T-cell (primary cell): ENCODE data around the gene CD68. TPM values are rescaled to one million over a fixed set of nuclear protein-coding genes. Genes with fewer than 3 reads are reported as not detected.

Experiments
- ATAC-seq, 4 experiments: fragments of 200-7000 bp in 3 of 4; fragments of 150-1000 bp in 1 of 4; cut with Tn5 transposase; replicated peaks in 1 of 4; 1 replicate in 3 of 4; 2 replicates in 1 of 4; pipeline ENCODE4 v1.10.0; 2021; ENCODE audit warnings: moderate library complexity in 3 of 4, mild to moderate bottlenecking in 2 of 4, moderate number of reproducible peaks in 1 of 4
- CTCF ChIA-PET, 2 donors: fragments of 300-600 bp; sonication (Branson Sonifier 250); formaldehyde crosslinking; loops; one replicate each; lab custom pipeline; 2022; ENCODE audit warnings: antibody characterized with exemption in 2 of 2; lab: Charles Lee
- POLR2A ChIA-PET, 2 donors: fragments of 300-600 bp; sonication (Branson Sonifier 250); formaldehyde crosslinking; loops; one replicate each; lab custom pipeline; 2022; ENCODE audit warnings: antibody characterized with exemption in 2 of 2; lab: Charles Lee
- DNase-seq, 35 experiments: peaks; one replicate each; pipeline versions ENCODE4 v3.0.0 to v3.0.0-alpha.2; 2013 to 2023
- H3K27ac ChIP-seq: one replicate; pipeline ENCODE4 v1.5.1; 2013; ENCODE audit warnings: low read length
- H3K27me3 ChIP-seq, 2 experiments: replicated peaks in 1 of 2; 1 replicate in 1 of 2; 2 replicates in 1 of 2; pipeline versions ENCODE4 v1.6.1 to v1.7.0; 2013; ENCODE audit warnings: low read length in 1 of 2, mixed read lengths in 1 of 2; ENCODE audit not compliant: control insufficient read depth in 2 of 2, insufficient read depth in 2 of 2; ENCODE audit errors: extremely low read depth in 1 of 2
- H3K36me3 ChIP-seq, 2 donors: 1 replicate in 1 of 2; 2 replicates in 1 of 2; pipeline versions ENCODE4 v1.6.1 to v1.7.0; 2013; ENCODE audit warnings: low read length in 1 of 2; ENCODE audit not compliant: control insufficient read depth in 2 of 2, insufficient read depth in 1 of 2; ENCODE audit errors: extremely low read depth in 1 of 2
- H3K4me1 ChIP-seq, 2 experiments: 1 replicate in 1 of 2; 2 replicates in 1 of 2; pipeline versions ENCODE4 v1.6.1 to v1.7.0; 2013; ENCODE audit warnings: low read length in 2 of 2, mixed read lengths in 1 of 2; ENCODE audit not compliant: insufficient read depth in 2 of 2, control insufficient read depth in 1 of 2; ENCODE audit errors: extremely low read depth in 1 of 2
- H3K4me3 ChIP-seq, 2 donors: 1 replicate in 1 of 2; 2 replicates in 1 of 2; pipeline versions ENCODE4 v1.5.1 to v1.7.0; 2013; ENCODE audit warnings: mild to moderate bottlenecking in 2 of 2, low read length in 1 of 2, moderate library complexity in 1 of 2; ENCODE audit not compliant: control insufficient read depth in 1 of 2; ENCODE audit errors: extremely low read depth in 1 of 2
- H3K9me3 ChIP-seq: 2 replicates; pipeline ENCODE4 v1.7.0; 2013
- H3K27ac Mint-ChIP-seq, 2 donors: one replicate each; pipeline ENCODE4 v1.8.0; 2020 to 2021; ENCODE audit warnings: mild to moderate bottlenecking in 2 of 2, mixed read lengths in 2 of 2
- H3K27me3 Mint-ChIP-seq, 2 donors: one replicate each; pipeline ENCODE4 v1.8.0; 2021 to 2022; ENCODE audit warnings: mixed read lengths in 2 of 2
- H3K36me3 Mint-ChIP-seq: one replicate; pipeline ENCODE4 v1.8.0; 2021; ENCODE audit warnings: mixed read lengths
- H3K4me1 Mint-ChIP-seq, 3 donors: one replicate each; pipeline ENCODE4 v1.8.0; 2020 to 2022; ENCODE audit warnings: mixed read lengths in 3 of 3, mild to moderate bottlenecking in 1 of 3
- H3K4me3 Mint-ChIP-seq, 3 donors: one replicate each; pipeline ENCODE4 v1.8.0; 2020 to 2022; ENCODE audit warnings: mild to moderate bottlenecking in 3 of 3, mixed read lengths in 3 of 3, moderate library complexity in 3 of 3
- H3K9me3 Mint-ChIP-seq, 3 donors: one replicate each; pipeline ENCODE4 v1.8.0; 2020 to 2022; ENCODE audit warnings: mixed read lengths in 3 of 3
- WGBS: methylation state at CpG from one replicate; pipeline ENCODE4 v1.1.5; 2013; ENCODE audit warnings: missing lambda C conversion rate; ENCODE audit not compliant: insufficient coverage; 5-methylcytosine and 5-hydroxymethylcytosine counted together
- total RNA-seq, 35 experiments: library from RNA in 6 of 35; stranded (reverse) in 6 of 35; fragments of 120-200 nt in 1 of 35; gene quantifications; one replicate each; pipeline versions ENCODE4 v1.2.1 to v1.2.4 and lab custom pipeline; 2013 to 2026

The CD68 gene
- total RNA-seq, 5 donors from 2014 or later (not counting 1 experiment from before 2014, with no cell fraction given), result 4.4 to 7.0 (median 5.5) TPM; not detected in 2

GRCh38 chr17:7575481-7575883 lies 4.0 kb upstream of the CD68 start:
- peaks cover 24 to 61% of the 10 kb centered on the region in 2 experiments for H3K4me1 ChIP-seq
- H3K9me3 Mint-ChIP-seq, result no peaks in the 10 kb centered on the region

GRCh38 chr17:7575959-7576358 lies 3.5 kb upstream of the CD68 start:
- ChIA-PET CTCF (interaction anchor here in 1 of 2 donors (1.3 kb wide), 1 partner anchor 63 kb away, joined by 3 read pairs; no protein-coding TSS in a partner anchor), POLR2A (interaction anchor here (0.7 to 2.9 kb wide), 3 partner anchors 8 to 172 kb away, joined by 3 to 10 read pairs (median 4); partner anchors contain the start of genes MPDU1 (in 1 of the 2) and TMEM256 (in 1 of the 2))
- Histone ChIP-seq H3K4me3 (no peak overlapping the region), H3K9me3 (no peaks in the 10 kb centered on the region), H3K36me3 (peaks cover 13 to 56% of the 10 kb centered on the region in 2 donors), H3K27me3 (no peaks in the 10 kb centered on the region), H3K4me1 (peaks cover 24 to 65% of the 10 kb centered on the region in 2 experiments), H3K27ac (peak overlapping the region; percentile 93)
- ATAC-seq (no peak), DNase-seq (no peak)
- Mint-ChIP-seq H3K9me3 (no peaks in the 10 kb centered on the region), H3K27me3 (no peaks in the 10 kb centered on the region), H3K4me3 (peak overlapping the region in 2 of 3 donors; percentile 25 to 95), H3K27ac (peak overlapping the region; percentile 23 to 55), H3K4me1 (peaks cover 74 to 78% (median 78%) of the 10 kb centered on the region in 3 donors), H3K36me3 (peaks cover 54% of the 10 kb centered on the region)
- WGBS, result 76% methylated on average over 5 of the region's 7 CpGs

More at GRCh38 chr17:7575481-7575883, 4.0 kb upstream of the CD68 start:
- no peak for ATAC-seq
- H3K27me3 Mint-ChIP-seq, result no peaks in the 10 kb centered on the region
- Histone ChIP-seq H3K27ac (peak overlapping the region; percentile 93), H3K36me3 (peaks cover 13 to 61% of the 10 kb centered on the region in 2 donors), H3K27me3 (no peaks in the 10 kb centered on the region), H3K4me3 (no peak overlapping the region), H3K9me3 (no peaks in the 10 kb centered on the region)
- H3K4me1 Mint-ChIP-seq, result peaks cover 73 to 74% (median 74%) of the 10 kb centered on the region in 3 donors
- H3K36me3 Mint-ChIP-seq, result peaks cover 57% of the 10 kb centered on the region
- WGBS, result no CpG with 5 or more reads among the region's 1 CpG
- peak overlapping the region; percentile 95 to 98 (median 96) for H3K4me3 Mint-ChIP-seq
- H3K27ac Mint-ChIP-seq, result peak overlapping the region; percentile 55 to 59
- CTCF ChIA-PET, result interaction anchor here in 1 of 2 donors (1.3 kb wide), 1 partner anchor 63 kb away, joined by 3 read pairs; no protein-coding TSS in a partner anchor
- POLR2A ChIA-PET, result interaction anchor here (0.7 to 2.9 kb wide), 3 partner anchors 8 to 172 kb away, joined by 3 to 10 read pairs (median 4); partner anchors contain the start of genes MPDU1 (in 1 of the 2) and TMEM256 (in 1 of the 2)
- DNase-seq, result no peak

- H3K4me1 Mint-ChIP-seq, result peaks cover 72 to 81% (median 80%) of the 10 kb centered on the region in 3 donors
- H3K9me3 ChIP-seq, result no peaks in the 10 kb centered on the region
- H3K4me1 ChIP-seq, result peaks cover 24 to 66% of the 10 kb centered on the region in 2 experiments
- POLR2A ChIA-PET, result no interaction called here
- H3K4me3 Mint-ChIP-seq, result peak overlapping the region in 1 of 3 donors; percentile 32
- H3K27ac Mint-ChIP-seq, result no peak overlapping the region
- no peak overlapping the region for H3K27ac ChIP-seq
- peaks cover 13 to 52% of the 10 kb centered on the region in 2 donors for H3K36me3 ChIP-seq
- DNase-seq (no peak), ATAC-seq (no peak)
- no peaks in the 10 kb centered on the region for H3K27me3 Mint-ChIP-seq
- H3K4me3 ChIP-seq, result no peak overlapping the region
- no peaks in the 10 kb centered on the region for H3K9me3 Mint-ChIP-seq
- H3K36me3 Mint-ChIP-seq, result peaks cover 52% of the 10 kb centered on the region
- CTCF ChIA-PET, result interaction anchor here in 1 of 2 donors (0.6 kb wide), 1 partner anchor 11 kb away, joined by 3 read pairs; no protein-coding TSS in a partner anchor
- no peaks in the 10 kb centered on the region for H3K27me3 ChIP-seq
- 87% methylated on average over 13 of the region's 14 CpGs for WGBS
Observed at GRCh38 chr17:7576432-7576937, 3.0 kb upstream of the CD68 start.

GRCh38 chr17:7577327-7578199 lies 1.9 kb upstream of the CD68 start:
- ATAC-seq (no peak), DNase-seq (no peak)
- Mint-ChIP-seq H3K9me3 (no peaks in the 10 kb centered on the region), H3K4me3 (peak overlapping the region; percentile 31 to 37 (median 32)), H3K27ac (peak overlapping the region in 1 of 2 donors; percentile 49), H3K27me3 (no peaks in the 10 kb centered on the region), H3K4me1 (peaks cover 71 to 81% (median 81%) of the 10 kb centered on the region in 3 donors), H3K36me3 (peaks cover 52% of the 10 kb centered on the region)
- POLR2A ChIA-PET, result interaction anchor here in 1 of 2 donors (0.6 kb wide), 1 partner anchor 143 kb away, joined by 9 read pairs; no protein-coding TSS in a partner anchor
- Histone ChIP-seq H3K27ac (no peak overlapping the region), H3K36me3 (peaks cover 13 to 51% of the 10 kb centered on the region in 2 donors), H3K9me3 (no peaks in the 10 kb centered on the region), H3K4me1 (peaks cover 28 to 65% of the 10 kb centered on the region in 2 experiments), H3K27me3 (no peaks in the 10 kb centered on the region), H3K4me3 (no peak overlapping the region)
- 89% methylated on average over 7 of the region's 17 CpGs for WGBS
- CTCF ChIA-PET, result no interaction called here

GRCh38 chr17:7579834-7580603 lies 581 bp downstream of the CD68 start:
- Histone ChIP-seq H3K9me3 (no peaks in the 10 kb centered on the region), H3K4me3 (no peak overlapping the region), H3K36me3 (peaks cover 8 to 39% of the 10 kb centered on the region in 2 donors), H3K27me3 (no peaks in the 10 kb centered on the region), H3K27ac (peak overlapping the region; percentile 66), H3K4me1 (peaks cover 31 to 72% of the 10 kb centered on the region in 2 experiments)
- peak overlapping the region in 1 of 3 donors; percentile 53 for H3K4me3 Mint-ChIP-seq
- POLR2A ChIA-PET, result interaction anchor here in 1 of 2 donors (0.5 to 0.7 kb wide), 2 partner anchors 136 to 552 kb away, joined by 3 read pairs; no protein-coding TSS in a partner anchor
- CTCF ChIA-PET, result interaction anchor here (0.5 to 0.9 kb wide), 2 partner anchors 34 to 274 kb away, joined by 3 to 5 read pairs; partner anchors contain the start of gene FXR2 (in 1 of the 2)
- DNase-seq, result no peak
- WGBS, result 39% methylated on average over 8 of the region's 12 CpGs
- no peaks in the 10 kb centered on the region for H3K27me3 Mint-ChIP-seq
- peaks cover 41% of the 10 kb centered on the region for H3K36me3 Mint-ChIP-seq
- no peaks in the 10 kb centered on the region for H3K9me3 Mint-ChIP-seq
- no peak for ATAC-seq
- H3K4me1 Mint-ChIP-seq, result peaks cover 68 to 88% (median 86%) of the 10 kb centered on the region in 3 donors
- H3K27ac Mint-ChIP-seq, result peak overlapping the region; percentile 72 to 91
